CD4-positive, alpha-beta T cell treated with Interleukin-15 for 1 hour (primary cell): Measurements from ENCODE around the gene ANKFN1.

Experiments used
- DNase-seq: peaks from one replicate; pipeline ENCODE4 v3.0.0-alpha.2; 2020

ANKFN1 gene

DNA sequence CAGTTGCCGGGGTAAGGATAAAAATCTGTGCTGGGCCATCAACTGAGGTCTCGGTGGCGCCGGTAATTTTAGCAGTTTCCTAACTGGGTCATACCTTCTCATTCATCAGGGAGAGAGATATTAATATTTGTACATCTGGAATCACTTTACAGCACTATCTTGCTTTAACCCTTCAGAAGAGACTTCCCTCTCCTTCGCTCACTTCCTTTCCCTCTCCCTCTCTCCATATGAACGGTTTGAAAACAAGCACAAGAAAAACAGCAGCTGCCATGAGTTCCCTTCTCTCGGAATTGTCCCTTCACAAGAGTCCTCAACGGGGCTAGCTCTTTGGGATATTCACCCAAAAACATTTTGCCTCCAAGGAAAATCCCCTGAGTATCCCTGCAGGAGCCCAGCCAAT, 295.9 kb downstream of the ANKFN1 start:
- DNase-seq: no peak

DNA sequence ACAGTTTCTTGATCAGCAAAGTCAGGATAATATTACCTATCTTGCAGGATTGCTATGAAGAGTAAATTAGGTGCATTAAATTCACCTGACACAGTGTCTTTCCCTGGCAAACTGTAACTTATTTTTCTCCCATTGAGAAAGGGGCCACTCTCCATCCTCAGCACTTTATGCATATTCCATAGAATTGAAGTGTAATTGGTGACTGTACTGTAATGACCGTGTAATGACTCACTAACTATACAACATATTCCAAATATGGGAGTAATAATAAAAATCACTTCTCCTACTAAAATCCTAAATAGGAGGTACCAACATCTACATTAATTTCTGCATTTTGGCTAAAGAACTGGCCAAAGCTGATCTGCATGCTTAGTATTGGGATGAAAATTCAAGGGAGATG, 298.4 kb downstream of the ANKFN1 start:
- no peak for DNase-seq

DNA sequence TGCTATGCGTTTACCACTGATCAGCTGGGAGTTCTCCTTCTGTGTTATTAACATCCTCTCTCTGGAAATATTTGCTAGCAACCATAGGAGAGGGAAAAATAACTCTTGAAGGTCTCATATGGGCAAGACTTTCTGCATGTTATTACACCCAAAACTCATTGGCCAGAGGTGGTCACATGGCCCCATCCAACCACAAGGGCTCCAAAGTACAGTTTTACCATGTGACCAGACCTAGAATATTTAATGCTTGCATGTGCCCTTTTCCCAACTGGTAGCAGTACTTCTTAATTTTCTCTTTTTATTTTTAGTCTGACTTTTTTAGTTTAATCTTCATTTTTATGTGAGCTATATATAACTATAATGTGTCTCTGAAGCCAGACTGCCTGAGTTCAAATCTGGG, 299.2 kb downstream of the ANKFN1 start:
- DNase-seq: no peak

DNA sequence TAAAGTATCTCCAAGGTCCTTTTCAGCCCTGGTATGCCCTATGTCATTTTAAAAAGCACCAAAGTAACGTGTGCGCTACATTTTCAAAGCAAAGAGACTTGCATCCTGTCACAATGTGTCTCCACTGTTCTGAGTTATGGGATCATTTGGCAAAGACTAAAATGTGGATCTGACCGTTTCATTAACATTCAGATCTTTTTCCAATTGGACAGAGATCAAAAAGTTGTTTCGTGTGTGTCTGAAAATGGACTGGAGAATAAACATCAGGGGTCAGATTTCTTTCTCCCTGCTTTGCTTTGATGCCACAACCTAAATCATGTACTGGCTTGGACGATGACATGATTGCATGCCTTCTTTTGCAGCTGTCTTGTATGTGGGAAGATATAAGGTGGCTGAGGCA, 304.2 kb downstream of the ANKFN1 start:
- DNase-seq: no peak

DNA sequence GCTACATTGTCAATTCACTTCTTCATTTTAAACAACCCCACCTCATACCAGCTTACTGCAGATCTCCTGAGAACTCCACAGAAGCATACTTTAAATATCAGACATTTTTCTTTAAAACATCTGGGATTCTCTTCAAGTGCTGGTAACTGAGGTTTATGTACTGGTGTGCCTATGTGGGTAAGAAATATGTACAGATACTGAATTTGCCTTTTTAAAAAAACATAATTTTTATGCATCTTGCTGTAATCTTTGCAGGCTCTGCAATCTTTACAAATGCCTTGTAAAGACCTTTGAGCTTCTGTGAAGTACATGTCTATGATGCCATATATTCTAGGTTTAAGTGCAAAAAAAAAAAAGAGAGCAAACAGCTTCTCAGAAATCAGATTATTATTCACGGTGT, 312.6 kb downstream of the ANKFN1 start:
- DNase-seq: no peak

DNA sequence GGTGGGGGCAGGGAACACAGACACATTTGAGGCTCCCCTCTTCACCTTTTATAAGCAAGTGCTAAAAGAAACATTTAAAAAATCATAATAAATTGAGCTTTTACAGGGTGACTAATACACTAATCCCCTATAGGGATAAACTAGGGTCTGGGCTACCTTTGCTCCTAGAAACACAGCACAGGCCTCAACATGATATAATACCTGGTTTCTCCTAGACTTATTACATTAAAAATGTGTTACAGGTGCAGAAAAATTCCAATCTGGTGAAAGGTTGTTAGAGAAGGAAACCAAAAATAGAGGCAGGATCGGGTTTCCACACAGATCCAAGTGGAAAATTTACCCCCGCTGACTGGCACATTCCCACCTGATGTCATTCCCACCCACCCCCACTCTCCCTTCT, 315.6 kb downstream of the ANKFN1 start:
- DNase-seq: no peak

DNA sequence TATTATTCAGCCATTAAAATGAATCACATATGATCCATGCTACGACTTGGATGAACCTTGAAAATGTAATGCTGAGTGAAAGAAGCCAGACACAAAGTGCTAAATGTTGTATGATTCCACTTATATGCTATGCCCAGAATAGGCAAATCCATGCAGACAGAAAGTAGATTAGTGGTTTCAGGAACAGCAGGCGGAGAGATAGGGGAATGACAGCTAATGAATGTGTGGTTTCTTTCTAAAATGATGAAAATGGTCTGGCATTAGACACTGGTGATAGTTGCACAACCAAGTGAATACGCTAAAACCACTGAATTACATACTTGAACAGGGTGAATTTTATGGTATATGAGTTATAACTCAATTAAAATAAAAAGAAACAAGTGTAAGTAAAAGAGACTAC, 318.4 kb downstream of the ANKFN1 start:
- no peak for DNase-seq

DNA sequence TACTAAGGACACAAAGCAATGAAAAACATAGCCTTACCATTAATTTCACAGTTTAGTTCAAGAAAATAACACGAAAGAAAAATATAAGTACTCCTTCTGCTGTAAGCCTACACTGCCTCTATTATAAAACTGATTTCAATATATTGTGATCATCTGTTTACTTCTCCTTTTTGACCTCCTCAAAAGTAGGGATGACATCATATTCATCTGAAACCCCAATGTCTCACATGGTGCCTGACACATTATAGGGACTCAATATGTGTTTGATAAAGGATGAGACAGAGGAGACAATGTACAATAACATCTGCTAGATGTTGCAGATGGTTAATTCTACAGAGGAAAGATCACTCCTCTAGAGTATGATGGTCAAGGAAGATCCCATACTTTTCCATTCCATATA, 321.8 kb downstream of the ANKFN1 start:
- DNase-seq: no peak

DNA sequence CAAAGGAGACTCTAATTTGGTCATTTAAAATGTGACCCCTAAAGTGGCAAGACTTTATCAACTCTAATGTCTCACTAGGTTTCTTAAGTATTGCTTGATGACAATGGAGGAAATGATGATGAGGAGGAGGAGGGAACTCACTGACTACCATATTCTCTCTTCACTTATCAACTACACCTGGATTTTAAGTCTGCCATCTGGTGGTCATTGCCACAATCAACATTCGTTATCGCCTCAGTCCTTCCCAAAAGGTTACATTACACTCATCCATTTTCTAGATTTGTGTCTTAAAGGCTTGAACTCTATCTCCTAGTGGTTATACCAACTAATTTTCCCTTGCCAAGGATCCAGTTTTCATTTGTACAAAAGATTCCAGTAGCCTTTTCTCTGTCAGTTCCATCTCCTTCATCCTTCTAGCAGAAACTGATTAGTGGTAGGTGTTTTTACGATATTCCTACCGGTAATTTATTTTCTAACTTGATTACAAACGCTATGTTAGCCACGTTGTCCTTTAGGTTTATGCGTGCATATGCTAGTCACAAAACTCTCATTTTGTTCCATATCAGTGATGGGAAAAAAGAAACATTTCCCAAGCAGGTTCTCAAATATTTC, 325.7 kb downstream of the ANKFN1 start:
- no peak for DNase-seq

DNA sequence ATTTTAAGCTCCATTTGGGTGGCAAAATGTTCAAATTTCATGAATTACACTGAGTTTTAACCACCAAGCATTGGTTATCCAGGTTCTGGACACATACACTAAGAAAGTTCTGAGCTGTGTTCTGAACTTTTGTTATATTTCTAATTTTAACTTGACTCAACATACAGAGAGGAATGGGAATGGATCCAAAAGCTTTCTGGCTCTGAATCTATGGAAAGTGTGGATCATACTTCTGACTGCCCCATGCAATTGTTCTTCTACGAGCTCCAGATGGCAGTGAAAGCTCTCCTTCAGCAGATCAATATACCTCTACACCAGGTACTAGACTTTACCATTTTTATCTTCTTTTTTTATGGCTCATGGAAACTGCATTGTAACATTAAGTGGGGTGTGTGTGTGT, 327.2 kb downstream of the ANKFN1 start:
- DNase-seq: no peak

DNA sequence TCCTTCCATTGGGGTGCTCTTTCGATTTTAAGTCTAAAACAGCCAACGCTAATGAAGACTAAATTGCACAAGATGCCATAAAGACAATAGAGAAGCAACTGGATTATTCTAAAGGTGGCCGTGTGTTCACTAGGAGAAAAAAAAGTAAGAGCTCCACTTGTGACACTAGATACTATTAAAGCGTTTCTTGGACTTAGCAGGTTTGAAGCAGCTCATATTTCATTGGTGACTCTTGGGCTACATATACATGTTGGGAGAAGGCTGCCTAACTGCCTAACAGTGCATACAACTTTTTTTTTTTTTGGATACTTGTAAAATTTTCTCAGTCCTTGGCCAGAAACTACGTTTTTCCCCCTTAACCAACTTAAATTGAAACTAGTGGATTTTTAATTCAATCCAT, 328.4 kb downstream of the ANKFN1 start:
- DNase-seq: no peak

DNA sequence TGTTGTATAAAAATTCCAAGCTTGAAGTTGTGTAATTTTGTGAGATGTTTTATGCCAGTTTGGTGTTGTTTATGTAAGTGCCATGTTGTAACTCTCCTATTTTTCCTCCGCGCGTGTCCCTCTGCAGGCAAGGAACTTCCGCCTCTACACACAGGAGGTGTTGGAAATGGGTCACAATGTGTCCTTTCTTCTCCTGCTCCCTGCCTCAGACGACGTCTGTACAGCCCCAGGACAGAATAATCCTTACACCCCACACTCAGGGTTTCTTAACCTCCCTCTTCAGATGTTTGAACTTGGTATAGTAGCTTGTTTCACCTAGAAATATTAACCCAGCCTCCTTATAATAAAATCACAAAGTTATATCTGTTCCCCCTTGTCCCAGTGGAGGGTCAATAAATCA, 329.0 kb downstream of the ANKFN1 start:
- DNase-seq: no peak

DNA sequence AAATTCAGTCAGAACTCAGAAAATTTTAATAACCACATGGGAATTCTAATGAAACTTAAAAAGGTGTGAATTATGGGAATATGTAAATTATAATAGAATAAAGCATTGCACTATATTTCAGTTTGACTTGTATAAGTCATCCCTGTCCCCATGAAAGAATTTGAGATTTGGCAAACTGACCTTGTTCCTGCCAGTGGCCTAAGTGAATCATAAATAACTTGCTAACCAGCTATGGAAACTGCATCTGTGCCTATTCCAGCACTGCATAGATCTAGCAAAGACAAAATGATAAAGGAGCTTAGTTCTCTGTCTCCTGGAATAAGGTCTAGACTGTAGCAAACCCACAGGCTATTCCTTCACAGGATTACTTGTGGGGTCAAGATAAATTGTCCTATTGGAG, 333.5 kb downstream of the ANKFN1 start:
- no peak for DNase-seq

DNA sequence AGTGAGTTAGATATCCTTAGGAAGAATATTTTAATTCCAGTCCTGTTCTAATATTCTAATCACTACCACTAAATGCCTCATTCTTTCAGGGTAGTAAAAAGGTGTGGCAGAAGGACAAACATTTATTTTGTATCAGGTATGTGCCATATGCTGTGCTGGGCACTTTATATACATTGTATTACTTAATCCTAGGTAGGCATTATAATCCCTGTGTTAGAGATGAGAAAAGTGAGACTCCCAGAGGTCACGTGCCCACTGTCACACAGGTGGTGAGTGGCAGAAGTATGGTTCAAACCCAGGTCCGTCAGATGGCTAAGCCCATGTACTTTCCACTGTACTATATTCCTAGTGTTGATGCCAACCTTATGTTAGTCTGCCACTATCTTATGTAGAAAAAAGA, 335.5 kb downstream of the ANKFN1 start:
- DNase-seq: no peak

DNA sequence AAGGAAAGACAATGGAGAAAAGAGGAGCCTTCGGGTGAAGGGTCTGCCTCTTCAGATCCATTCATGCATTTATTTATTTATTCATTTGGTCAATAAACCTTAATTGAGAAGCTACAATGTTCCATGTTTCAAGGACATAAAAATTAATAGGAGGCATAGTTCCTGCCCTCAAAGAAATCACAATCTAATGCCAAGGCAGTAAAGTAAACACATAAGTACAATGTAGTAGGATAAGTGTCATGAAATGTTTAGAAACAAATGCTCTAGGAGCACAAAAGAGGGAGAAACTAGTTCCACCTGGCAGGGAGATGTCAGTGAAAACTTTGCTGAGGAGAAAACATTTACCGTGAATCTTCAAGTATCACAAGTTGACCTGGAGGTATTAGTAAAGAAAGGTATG, 336.7 kb downstream of the ANKFN1 start:
- DNase-seq: no peak

DNA sequence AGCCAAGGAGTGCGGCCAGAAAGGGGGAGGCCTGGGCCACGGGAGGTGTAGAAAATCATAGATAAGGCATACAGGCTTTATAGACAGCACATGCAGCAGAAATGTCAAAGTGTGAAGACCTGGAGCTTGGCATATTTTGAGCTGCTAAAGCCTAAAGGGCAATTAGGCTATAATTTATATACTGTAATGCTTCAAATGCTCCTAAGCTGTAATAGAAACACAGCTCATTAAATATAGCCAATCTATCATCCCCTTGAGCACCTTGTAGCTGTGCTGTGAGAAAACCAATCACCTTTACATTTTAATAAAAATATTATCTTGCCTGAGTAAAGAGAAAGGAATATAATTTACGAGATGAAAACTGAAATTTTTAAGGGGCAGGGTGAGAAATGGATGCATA, 342.3 kb downstream of the ANKFN1 start:
- no peak for DNase-seq

DNA sequence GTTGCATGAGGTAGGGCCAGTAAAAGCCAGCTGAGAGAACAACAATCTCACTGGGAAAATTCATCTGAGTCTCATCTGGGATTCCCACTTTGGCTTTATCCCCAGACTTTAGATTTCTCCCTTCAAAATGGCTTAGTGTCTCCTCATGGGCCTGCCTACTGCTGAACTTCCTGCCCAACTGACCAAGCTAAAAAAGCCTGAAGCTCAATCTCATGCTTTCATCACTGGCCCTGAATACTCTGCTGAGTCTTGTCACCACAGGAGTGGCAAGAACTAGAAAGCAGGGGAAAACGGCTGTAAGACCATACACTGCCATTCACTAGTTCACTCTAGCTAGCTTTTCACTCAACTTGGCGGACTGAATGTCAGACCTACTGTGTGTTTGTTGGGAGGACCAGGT, 343.9 kb downstream of the ANKFN1 start:
- DNase-seq: no peak

DNA sequence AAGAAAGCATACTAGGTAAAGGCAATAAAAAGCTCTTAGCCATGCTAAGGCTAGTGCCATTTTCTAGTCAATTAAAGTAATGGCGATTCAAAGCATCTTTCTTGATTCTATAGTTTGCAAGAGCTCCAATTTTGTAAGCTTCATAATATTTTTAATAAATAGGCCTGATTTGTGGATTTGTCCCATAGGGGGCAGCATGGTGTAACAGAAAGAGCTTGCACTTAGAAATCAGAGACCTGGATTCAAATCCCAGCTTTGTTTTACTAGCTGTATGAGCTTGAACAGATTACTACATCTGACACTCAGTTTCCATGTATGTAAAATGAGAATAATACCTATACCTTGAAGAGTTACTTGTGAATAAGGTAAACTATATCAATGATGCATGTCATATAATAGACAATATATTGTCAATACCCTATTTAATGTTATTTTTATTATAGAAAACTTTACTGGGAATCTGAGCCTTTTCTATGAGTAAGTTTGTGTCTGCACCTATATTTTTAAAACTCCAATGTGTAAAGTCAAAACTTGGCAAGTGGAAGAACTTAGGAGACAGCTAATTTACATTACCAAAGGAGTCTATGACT, 346.6 kb downstream of the ANKFN1 start:
- no peak for DNase-seq

DNA sequence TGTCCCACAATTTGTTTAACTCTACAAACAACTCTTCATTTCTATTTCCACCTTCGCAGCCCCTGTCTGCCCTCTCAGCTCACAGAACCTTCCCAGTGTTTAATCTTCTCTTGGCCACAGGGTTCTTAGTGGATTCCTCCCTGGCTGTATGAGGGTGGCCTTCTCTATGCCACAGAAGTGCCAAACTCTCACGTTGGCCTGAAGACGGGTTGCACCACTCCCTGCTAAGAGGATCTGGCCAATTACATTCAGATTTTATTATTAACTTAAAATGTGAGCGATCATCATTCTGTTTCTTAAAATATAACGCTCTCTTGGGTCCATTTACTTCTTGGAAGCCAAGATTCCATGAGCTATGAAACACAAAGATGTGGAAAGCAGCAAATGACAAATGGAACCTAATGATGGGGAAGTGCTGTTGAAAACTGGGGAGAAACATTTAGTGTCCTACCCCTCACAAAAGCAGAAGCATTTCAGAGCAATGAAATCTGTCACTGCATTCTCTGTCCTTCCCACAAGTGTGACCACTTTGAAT, 348.9 kb downstream of the ANKFN1 start:
- DNase-seq: no peak

DNA sequence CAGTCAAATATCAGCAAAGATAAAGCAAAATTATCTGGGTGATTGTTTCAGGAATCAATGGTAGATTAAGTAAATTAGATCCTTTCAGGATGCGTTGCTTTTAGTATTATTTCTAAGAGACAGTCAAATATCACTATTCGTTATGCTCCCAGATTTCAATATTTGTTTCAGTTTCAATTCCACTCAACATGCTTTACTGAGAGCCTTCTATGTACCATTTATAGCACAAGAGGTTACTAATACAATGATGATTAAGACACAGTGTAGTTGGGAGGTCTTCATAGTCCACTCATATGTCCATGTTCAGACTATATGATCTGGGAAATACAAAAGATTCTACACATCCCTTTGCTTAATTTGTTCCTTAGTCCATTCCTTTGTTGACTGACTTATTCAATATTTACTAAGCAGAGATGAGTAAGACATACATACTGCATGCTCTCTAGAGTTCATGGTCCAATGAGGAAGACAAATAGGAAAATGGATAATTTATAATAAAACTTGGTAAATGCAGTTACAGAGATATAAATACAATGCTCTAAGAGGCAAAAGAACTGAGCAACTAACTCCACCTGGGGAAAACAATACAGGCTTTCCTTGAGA, 352.0 kb downstream of the ANKFN1 start:
- DNase-seq: no peak

DNA sequence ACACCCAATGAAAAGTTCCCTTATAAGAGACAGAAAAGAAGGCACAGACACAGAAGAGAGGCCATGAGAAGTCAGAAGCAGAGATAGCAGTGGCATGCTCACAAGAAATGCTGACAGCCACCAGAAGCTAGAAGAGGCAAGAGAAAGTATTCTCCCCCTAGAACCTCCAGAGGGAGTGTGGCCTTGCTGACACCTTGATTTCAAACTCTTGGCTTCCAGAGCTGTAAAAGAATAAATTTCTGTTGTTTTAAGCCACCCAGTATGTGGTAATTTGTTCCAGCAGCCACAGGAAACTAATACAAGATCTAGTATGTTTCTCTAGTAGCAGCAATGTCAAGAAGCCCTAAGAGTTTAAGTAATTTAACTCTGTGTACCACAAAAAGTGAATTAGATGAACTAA, 353.1 kb downstream of the ANKFN1 start:
- no peak for DNase-seq

DNA sequence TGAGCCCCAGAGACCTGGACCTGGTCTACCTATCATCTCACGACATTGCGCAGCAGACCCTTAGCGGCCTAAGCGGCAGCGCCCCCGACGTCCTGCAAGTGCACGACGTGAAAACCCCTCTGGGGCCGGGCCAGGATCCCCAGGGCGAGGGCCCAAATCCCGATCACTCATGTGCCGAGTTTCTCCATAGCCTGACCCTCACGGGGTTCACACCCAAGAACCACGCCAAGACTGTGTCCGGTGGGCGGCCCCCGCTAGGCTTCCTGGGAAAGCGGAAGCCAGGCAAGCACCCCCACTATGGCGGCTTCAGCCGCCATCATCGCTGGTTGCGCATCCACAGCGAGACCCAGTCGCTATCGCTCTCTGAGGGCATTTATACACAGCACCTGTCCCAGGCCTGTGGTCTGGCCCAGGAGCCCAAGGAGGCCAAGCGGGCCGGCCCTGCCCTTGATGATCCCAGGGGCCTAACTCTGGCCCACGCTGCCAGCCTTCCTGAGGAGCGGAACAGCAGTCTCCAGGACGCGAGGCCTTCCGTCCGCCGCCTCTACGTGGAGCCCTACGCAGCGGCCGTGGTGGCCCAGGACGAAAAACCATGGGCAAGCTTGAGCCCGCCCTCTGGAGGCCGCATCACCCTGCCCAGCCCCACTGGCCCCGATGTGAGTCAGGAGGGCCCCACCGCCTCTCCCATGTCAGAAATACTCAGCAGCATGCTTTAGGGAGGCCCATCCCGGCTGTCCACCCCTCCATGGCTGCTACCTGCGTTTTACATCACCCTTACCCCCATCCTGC, 357.5 kb downstream of the ANKFN1 start:
- DNase-seq: no peak

DNA sequence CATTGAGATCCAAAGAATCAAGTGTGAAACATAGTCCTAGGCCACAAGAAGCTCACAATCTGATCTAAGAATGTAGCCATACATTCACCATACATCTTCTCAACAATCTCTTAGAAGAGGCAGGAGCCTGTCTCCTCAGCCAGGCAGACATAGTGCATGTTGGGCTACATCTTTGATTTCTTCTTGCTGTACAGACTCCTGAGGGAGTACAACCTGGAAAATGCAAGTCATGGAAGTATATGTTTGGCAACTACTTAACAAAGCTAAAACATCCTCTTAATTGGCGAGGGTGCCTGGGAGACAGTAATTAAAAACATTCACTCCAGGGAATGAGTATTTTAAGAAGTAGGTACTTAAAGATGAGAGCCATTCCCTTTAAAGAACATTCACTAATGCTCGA, 361.0 kb downstream of the ANKFN1 start:
- DNase-seq: no peak

DNA sequence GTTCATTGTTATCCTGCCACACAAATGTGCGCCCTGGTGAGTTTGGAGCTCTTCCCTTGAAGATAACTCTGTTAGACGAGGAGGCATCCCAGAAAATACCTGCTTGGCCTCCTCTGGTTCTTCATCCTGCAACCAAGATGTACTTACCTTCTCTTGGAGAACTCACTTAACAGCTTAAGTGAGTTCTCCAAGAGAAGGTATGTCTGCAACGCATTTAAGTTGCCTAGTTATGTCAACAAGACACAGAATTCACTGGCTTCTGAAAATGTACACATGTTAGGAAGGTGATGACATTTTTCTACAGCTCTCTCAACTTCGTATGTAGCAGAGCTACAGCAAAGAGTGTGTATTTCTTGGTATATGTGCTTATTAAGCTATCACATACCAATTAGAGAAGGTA, 361.6 kb downstream of the ANKFN1 start:
- no peak for DNase-seq
